HT1080 (cell line): ENCODE measurements around the gene DNAJC5G. TPM values are rescaled to one million over a fixed set of nuclear protein-coding genes. Genes with fewer than 3 reads are reported as not detected.

Source experiments
- DNase-seq: peaks from one replicate; pipeline ENCODE4 v3.0.0-alpha.2; 2015; ENCODE audit warnings: low read depth
- polyA plus RNA-seq, 2 experiments: library from polyadenylated mRNA; depleted of rRNA; stranded (reverse); fragments of >200 nt; gene quantifications; 2 replicates each; pipeline ENCODE4 v1.2.3, GENCODE V29; 2015
- total RNA-seq: library from RNA; depleted of rRNA; stranded (reverse); fragments of >200 nt; shearing (Covaris generic); gene quantifications from 2 replicates; pipeline ENCODE4 v1.2.3, GENCODE V29; 2014; rRNA removed

Gene DNAJC5G
- not detected in 2 replicates for total RNA-seq
- not detected in 2 replicates for polyA plus RNA-seq (2015; cell fraction: cytosol; rRNA removed)
- polyA plus RNA-seq (2015; cell fraction: nucleus; rRNA removed) = not detected in 2 replicates

GRCh38 chr2:27275211-27276150 lies at the start of gene DNAJC5G:
TSS of gene DNAJC5G (plus strand) at chr2:27275433. CDS start at chr2:27276729, 1,296 bp downstream.
- DNase-seq = no peak

- DNase-seq = no peak
Observed at GRCh38 chr2:27225526-27225925, 49.7 kb upstream of the DNAJC5G start.

- no peak for DNase-seq
Observed at GRCh38 chr2:27227501-27227900, 47.7 kb upstream of the DNAJC5G start.

GRCh38 chr2:27231921-27232320 lies 43.3 kb upstream of the DNAJC5G start:
- DNase-seq = no peak

- no peak for DNase-seq
Observed at GRCh38 chr2:27233341-27233740, 41.9 kb upstream of the DNAJC5G start.

- no peak for DNase-seq
Observed at GRCh38 chr2:27236136-27236535, 39.1 kb upstream of the DNAJC5G start.

- no peak for DNase-seq
Observed at GRCh38 chr2:27236626-27237025, 38.6 kb upstream of the DNAJC5G start.

- no peak for DNase-seq
Observed at GRCh38 chr2:27237341-27237945, 37.8 kb upstream of the DNAJC5G start.

- DNase-seq = no peak
Observed at GRCh38 chr2:27238976-27239375, 36.3 kb upstream of the DNAJC5G start.

GRCh38 chr2:27240406-27240805 lies 34.8 kb upstream of the DNAJC5G start:
- DNase-seq = no peak

GRCh38 chr2:27241761-27242613 lies 33.2 kb upstream of the DNAJC5G start:
- DNase-seq = no peak

- no peak for DNase-seq
Observed at GRCh38 chr2:27242614-27242951, 32.6 kb upstream of the DNAJC5G start.

GRCh38 chr2:27243391-27244130 lies 31.7 kb upstream of the DNAJC5G start:
- no peak for DNase-seq

GRCh38 chr2:27245116-27245515 lies 30.1 kb upstream of the DNAJC5G start:
- DNase-seq = no peak

- no peak for DNase-seq
Observed at GRCh38 chr2:27245626-27246025, 29.6 kb upstream of the DNAJC5G start.

- DNase-seq = no peak
Observed at GRCh38 chr2:27247893-27248292, 27.3 kb upstream of the DNAJC5G start.

GRCh38 chr2:27249159-27249890 lies 25.9 kb upstream of the DNAJC5G start:
- DNase-seq = no peak

GRCh38 chr2:27249891-27250651 lies 25.2 kb upstream of the DNAJC5G start:
- DNase-seq = peak; percentile 33

- no peak for DNase-seq
Observed at GRCh38 chr2:27250652-27251379, 24.4 kb upstream of the DNAJC5G start.
